ENCODE data around the gene GCNT2.
A peak's percentile ranks its signal among the peaks of the same experiment; 100 is the strongest.

GCNT2 gene

DNA sequence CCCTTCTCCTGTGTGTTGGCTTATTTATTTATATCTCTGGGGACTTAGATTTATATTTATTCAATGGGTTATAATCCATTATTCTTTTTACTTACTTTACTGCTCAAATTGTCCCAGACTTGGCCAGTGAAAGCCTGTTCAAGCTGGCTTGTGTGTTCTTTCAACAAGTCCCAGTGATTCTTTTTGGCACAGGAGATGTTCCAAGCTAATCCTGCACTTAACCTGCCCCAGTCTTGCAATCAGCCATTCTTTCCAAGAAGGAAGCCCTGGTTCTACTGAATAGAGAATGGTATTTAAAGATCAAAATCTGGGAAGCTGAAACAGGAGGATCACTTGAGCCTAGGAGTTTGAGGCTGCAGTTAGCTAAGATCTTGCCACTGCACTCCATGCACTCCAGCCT, 26.7 kb downstream of the GCNT2 start:
- no peak for TF ChIP-seq CTCF (IDR thresholded peaks at IDR 0.05; ENCODE audit: insufficient read depth, low read depth, low read length, missing control alignments)
- H3K4me3 ChIP-seq (ENCODE audit: low read length) = no peak overlapping the region
- DNase-seq (ENCODE audit: low read depth) = no peak

- no peak overlapping the region for H3K4me3 ChIP-seq (ENCODE audit: low read length)
- TF ChIP-seq CTCF (IDR thresholded peaks at IDR 0.05; ENCODE audit: insufficient read depth, low read depth, low read length, missing control alignments) = no peak
- peak; percentile 14 for DNase-seq (ENCODE audit: low read depth)
Observed at GRCh38 chr6:10550764-10551163, 29.6 kb downstream of the GCNT2 start.

DNA sequence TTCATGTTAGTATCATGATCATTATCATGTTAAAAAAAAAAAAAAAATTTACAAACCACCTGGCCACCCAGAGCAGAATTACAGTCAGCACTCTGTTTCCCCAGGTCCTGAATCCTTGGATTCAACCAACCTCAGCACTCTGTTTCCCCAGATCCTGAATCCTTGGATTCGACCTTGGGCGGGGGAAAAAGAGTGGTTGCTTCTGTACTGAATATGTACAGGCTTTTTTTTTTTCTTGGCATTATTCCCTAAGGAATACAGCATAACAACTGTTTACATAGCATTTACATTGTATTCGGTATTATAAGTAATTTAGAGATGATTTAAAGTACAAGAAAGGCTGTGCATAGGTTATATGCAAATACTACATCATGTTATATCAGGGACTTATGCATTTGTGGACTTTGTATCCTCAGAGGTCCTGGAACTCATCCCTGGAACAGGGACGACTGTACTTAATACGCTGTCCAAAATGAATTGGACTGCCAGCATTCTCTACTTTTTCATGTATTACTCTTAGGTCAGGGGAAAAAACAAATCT, 31.2 kb downstream of the GCNT2 start:
- no peak overlapping the region for H3K4me3 ChIP-seq (ENCODE audit: low read length)
- DNase-seq (ENCODE audit: low read depth) = no peak
- TF ChIP-seq CTCF (IDR thresholded peaks at IDR 0.05; ENCODE audit: insufficient read depth, low read depth, low read length, missing control alignments) = no peak

- TF ChIP-seq CTCF (IDR thresholded peaks at IDR 0.05; ENCODE audit: insufficient read depth, low read depth, low read length, missing control alignments) = no peak
- no peak overlapping the region for H3K4me3 ChIP-seq (ENCODE audit: low read length)
- DNase-seq (ENCODE audit: low read depth) = peak; percentile 4
Observed at GRCh38 chr6:10553871-10554270, 32.7 kb downstream of the GCNT2 start.

DNA sequence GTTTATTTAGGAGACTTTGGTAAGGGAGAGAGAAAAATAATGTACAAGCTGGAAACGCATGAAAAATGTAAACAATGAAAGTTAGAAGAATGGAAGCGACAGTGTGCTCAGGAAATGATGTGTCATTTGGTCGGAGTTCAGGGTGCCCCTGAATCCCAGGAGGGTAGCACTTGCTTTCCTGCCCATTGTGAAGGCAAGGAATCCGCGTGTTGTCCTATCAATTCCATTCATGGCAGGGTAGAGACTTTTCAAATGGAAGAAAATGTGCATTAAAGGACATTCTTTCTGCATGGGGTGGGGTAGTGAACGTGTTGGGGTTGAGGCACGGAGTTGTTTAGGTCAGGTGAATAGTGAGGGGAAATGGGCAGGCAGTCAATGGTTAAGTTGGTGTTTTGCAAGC, 33.7 kb downstream of the GCNT2 start:
- no peak for TF ChIP-seq CTCF (IDR thresholded peaks at IDR 0.05; ENCODE audit: insufficient read depth, low read depth, low read length, missing control alignments)
- no peak overlapping the region for H3K4me3 ChIP-seq (ENCODE audit: low read length)
- DNase-seq (ENCODE audit: low read depth) = no peak

GRCh38 chr6:10555625-10556309, 34.6 kb downstream of the GCNT2 start:
- H3K4me3 ChIP-seq (ENCODE audit: low read length) = peak overlapping the region; percentile 46
- no peak for TF ChIP-seq CTCF (IDR thresholded peaks at IDR 0.05; ENCODE audit: insufficient read depth, low read depth, low read length, missing control alignments)
- DNase-seq (ENCODE audit: low read depth) = peak; percentile 59

GRCh38 chr6:10556589-10556988, 35.4 kb downstream of the GCNT2 start:
- H3K4me3 ChIP-seq (ENCODE audit: low read length) = no peak overlapping the region
- no peak for DNase-seq (ENCODE audit: low read depth)
- no peak for TF ChIP-seq CTCF (IDR thresholded peaks at IDR 0.05; ENCODE audit: insufficient read depth, low read depth, low read length, missing control alignments)

Data from epithelial cell of esophagus (primary cell).